Colonic mucosa (tissue), 4 donors: ENCODE results near the gene CNPPD1. TPM values are rescaled to one million over a fixed set of nuclear protein-coding genes. Genes with fewer than 3 reads are reported as not detected.

Source experiments
- DNase-seq: peaks from one replicate; pipeline ENCODE4 v3.0.0-alpha.2; 2020
- H3K27ac ChIP-seq: fragments of 200-600 bp; one replicate; pipeline ENCODE4 v1.8.0; 2021
- H3K27me3 ChIP-seq: fragments of 200-600 bp; one replicate; pipeline ENCODE4 v1.8.0; 2021
- H3K36me3 ChIP-seq: fragments of 200-600 bp; one replicate; pipeline ENCODE4 v1.8.0; 2021
- H3K4me1 ChIP-seq: fragments of 200-600 bp; one replicate; pipeline ENCODE4 v1.8.0; 2021; ENCODE audit warnings: mild to moderate bottlenecking
- H3K4me3 ChIP-seq: fragments of 200-600 bp; one replicate; pipeline ENCODE4 v1.8.0; 2021
- H3K9ac ChIP-seq, 2 donors: one replicate each; pipeline ENCODE4 v1.7.0; 2013; ENCODE audit warnings: control low read depth in 2 of 2, low read depth in 2 of 2, low read length in 2 of 2
- H3K9me3 ChIP-seq: fragments of 200-600 bp; one replicate; pipeline ENCODE4 v1.8.0; 2021
- CTCF ChIP-seq: fragments of 200-600 bp; IDR thresholded peaks from one replicate; pipeline ENCODE4 v1.8.0; 2022; ENCODE audit warnings: antibody characterized with exemption, mild to moderate bottlenecking
- intact Hi-C: fragments of 100-400 bp; cut with DNase I; formaldehyde crosslinking; loops from one replicate; pipeline ENCODE4 v1.14.1; 2022
- total RNA-seq, 2 donors: library from RNA; stranded (reverse); fragmentation: NEBNext Ultra II Directional in 1 of 2; extraction: Animal tissue kit (Norgen Biotek cat#: 25700) in 1 of 2; gene quantifications; one replicate each; pipeline ENCODE4 v1.2.1, GENCODE V29; 2021
- donor health status: healthy.
- donor health status: DM: no; HTN: no; CAD: no.
- donor health status: DM: no; HTN: no; CAD: no.

Gene CNPPD1
- total RNA-seq, 2 donors from 2014 or later: 80.7 to 98.2 TPM

GRCh38 chr2:219127037-219127635, 49.6 kb downstream of the CNPPD1 start:
- intact Hi-C loops: no loop called here
- H3K9ac ChIP-seq: peak overlapping the region in 1 of 2 donors; percentile 41
- H3K27me3 ChIP-seq: no peaks in the 10 kb centered on the region
- H3K9me3 ChIP-seq: no peaks in the 10 kb centered on the region
- no peak for TF ChIP-seq CTCF
- H3K4me1 ChIP-seq: peaks cover 10% of the 10 kb centered on the region
- peak overlapping the region; percentile 81 for H3K27ac ChIP-seq
- DNase-seq: no peak
- H3K4me3 ChIP-seq: no peak overlapping the region
- no peaks in the 10 kb centered on the region for H3K36me3 ChIP-seq

- intact Hi-C loops: no loop called here
- no peak for TF ChIP-seq CTCF
Observed at GRCh38 chr2:219126555-219126954, 50.2 kb downstream of the CNPPD1 start.

GRCh38 chr2:219125886-219126270, 50.8 kb downstream of the CNPPD1 start:
- Histone ChIP-seq H3K27ac (peak overlapping the region; percentile 81), H3K36me3 (no peaks in the 10 kb centered on the region), H3K4me1 (peaks cover 17% of the 10 kb centered on the region), H3K9ac (peak overlapping the region in 1 of 2 donors; percentile 78), H3K4me3 (no peak overlapping the region), H3K9me3 (no peaks in the 10 kb centered on the region), H3K27me3 (no peaks in the 10 kb centered on the region)
- intact Hi-C loops: no loop called here
- no peak for DNase-seq
- no peak for TF ChIP-seq CTCF

More at GRCh38 chr2:219126555-219126954, 50.2 kb downstream of the CNPPD1 start:
- Histone ChIP-seq H3K27me3 (no peaks in the 10 kb centered on the region), H3K27ac (peak overlapping the region; percentile 81), H3K9me3 (no peaks in the 10 kb centered on the region), H3K9ac (peak overlapping the region in 1 of 2 donors; percentile 41), H3K36me3 (no peaks in the 10 kb centered on the region), H3K4me3 (no peak overlapping the region), H3K4me1 (peaks cover 11% of the 10 kb centered on the region)
- DNase-seq: peak; percentile 71

- DNase-seq: peak; percentile 83
- peak overlapping the region; percentile 81 for H3K27ac ChIP-seq
- H3K36me3 ChIP-seq: no peaks in the 10 kb centered on the region
- no peaks in the 10 kb centered on the region for H3K9me3 ChIP-seq
- H3K27me3 ChIP-seq: no peaks in the 10 kb centered on the region
- H3K4me3 ChIP-seq: no peak overlapping the region
- peaks cover 17% of the 10 kb centered on the region for H3K4me1 ChIP-seq
- H3K9ac ChIP-seq: peak overlapping the region in 1 of 2 donors; percentile 78
- intact Hi-C loops: no loop called here
- no peak for TF ChIP-seq CTCF
Observed at GRCh38 chr2:219125225-219125885, 51.4 kb downstream of the CNPPD1 start.

- Histone ChIP-seq H3K36me3 (no peaks in the 10 kb centered on the region), H3K9ac (peak overlapping the region; percentile 36 to 78), H3K9me3 (no peaks in the 10 kb centered on the region), H3K27me3 (no peaks in the 10 kb centered on the region), H3K4me3 (no peak overlapping the region), H3K27ac (peak overlapping the region; percentile 81), H3K4me1 (peaks cover 17% of the 10 kb centered on the region)
- TF ChIP-seq CTCF: no peak
- peak; percentile 84 for DNase-seq
- intact Hi-C loops: loop anchor here (5.0 kb wide), 1 partner anchor 67 kb away; no protein-coding TSS in a partner anchor
Observed at GRCh38 chr2:219124381-219125110, 52.2 kb downstream of the CNPPD1 start.
